Stomach (tissue), 4 donors: ENCODE measurements around the gene KCNH6.

Experiments
- CTCF ChIP-seq, 7 experiments: fragments of 450-650 bp in 4 of 7; fragments of 200-600 bp in 3 of 7; sonication (generic) in 3 of 7; IDR thresholded peaks; one replicate each; pipeline ENCODE4 v1.5.1; 2016 to 2019; ENCODE audit warnings: antibody characterized with exemption in 7 of 7, control low read depth in 2 of 7, mild to moderate bottlenecking in 1 of 7
- POLR2A ChIP-seq, 4 donors: fragments of 450-650 bp; IDR thresholded peaks; one replicate each; pipeline ENCODE4 v1.6.1; 2016; ENCODE audit warnings: antibody characterized with exemption in 4 of 4, control low read depth in 2 of 4, mild to moderate bottlenecking in 1 of 4, moderate library complexity in 1 of 4
- POLR2AphosphoS5 ChIP-seq, 3 donors: sonication (generic); formaldehyde crosslinking; IDR thresholded peaks; one replicate each; pipeline ENCODE4 v1.6.1; 2016; ENCODE audit warnings: antibody characterized with exemption in 3 of 3

DNA sequence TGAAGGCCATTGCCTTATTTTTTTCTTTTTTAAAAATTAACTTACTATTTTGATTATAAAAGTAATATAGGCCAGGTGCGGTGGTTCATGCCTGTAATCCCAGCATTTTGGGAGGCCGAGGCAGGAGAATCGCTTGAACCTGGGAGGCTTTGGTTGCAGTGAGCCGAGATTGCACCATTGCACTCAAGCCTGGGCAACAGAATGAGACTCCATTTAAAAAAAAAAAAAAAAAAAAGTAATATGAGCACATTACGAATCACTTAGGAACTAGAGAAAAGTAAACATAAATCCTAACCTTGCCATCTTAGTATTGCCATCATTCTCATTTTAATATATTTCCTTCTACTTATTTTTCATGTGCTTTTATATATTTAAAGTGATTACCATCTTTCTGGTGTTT is 64.6 kb downstream of the KCNH6 start:
- TF ChIP-seq POLR2AphosphoS5 (IDR thresholded peaks at IDR 0.05) = no peak
- no peak for TF ChIP-seq CTCF (IDR thresholded peaks at IDR 0.05)
- no peak for TF ChIP-seq POLR2A (IDR thresholded peaks at IDR 0.05)
